Measurements from ENCODE around the gene KLHDC8A. TPM values are rescaled to one million over a fixed set of nuclear protein-coding genes. Genes with fewer than 3 reads are reported as not detected.
"Not testable (repeated sequence)": the region's sequence is repeated elsewhere in the genome, so short reads cannot be mapped to it uniquely, and the experiment has no call there.

The KLHDC8A gene
- total RNA-seq, 1 donor from 2014 or later: 0.12 TPM

GRCh38 chr1:205392650-205393049 lies 35.9 kb upstream of the KLHDC8A start:
- no peak for TF ChIP-seq CTCF (IDR thresholded peaks at IDR 0.05)
- H3K9me3 Mint-ChIP-seq (ENCODE audit: low read depth): no peaks in the 10 kb centered on the region
- H3K27ac Mint-ChIP-seq (ENCODE audit: unreplicated experiment): no peak overlapping the region
- H3K36me3 Mint-ChIP-seq (ENCODE audit: low read depth): no peaks in the 10 kb centered on the region
- H3K4me3 Mint-ChIP-seq (ENCODE audit: unreplicated experiment): no peak overlapping the region
- H3K4me1 Mint-ChIP-seq (ENCODE audit: low read depth): peaks cover 7% of the 10 kb centered on the region
- peaks cover 19% of the 10 kb centered on the region for H3K27me3 Mint-ChIP-seq (ENCODE audit: low read depth)
- no peak for DNase-seq (ENCODE audit: low spot score)

DNA sequence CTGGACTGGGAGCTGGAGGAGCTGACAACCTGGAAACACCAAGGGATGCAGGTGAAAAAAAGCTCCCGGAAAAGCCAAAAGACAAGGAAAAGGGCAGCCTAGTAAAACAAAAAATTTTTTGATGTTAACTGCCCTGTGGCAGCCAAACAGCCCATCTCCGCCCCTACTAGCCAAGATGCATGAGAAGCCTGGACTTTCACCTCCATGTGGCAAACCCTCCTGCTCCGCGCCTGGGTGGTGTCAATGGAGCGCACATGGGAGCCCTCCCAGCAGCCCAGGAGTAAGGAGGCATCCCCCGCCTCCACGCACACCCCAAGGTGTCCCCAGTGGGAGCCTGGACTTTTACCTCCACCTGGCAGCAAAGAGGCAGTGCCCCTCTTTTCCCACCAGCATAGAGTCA lies 34.7 kb upstream of the KLHDC8A start:
- Mint-ChIP-seq H3K4me1 (ENCODE audit: low read depth) (peaks cover 7% of the 10 kb centered on the region), H3K27me3 (ENCODE audit: low read depth) (peaks cover 11% of the 10 kb centered on the region), H3K36me3 (ENCODE audit: low read depth) (no peaks in the 10 kb centered on the region), H3K9me3 (ENCODE audit: low read depth) (no peaks in the 10 kb centered on the region), H3K4me3 (ENCODE audit: unreplicated experiment) (no peak overlapping the region), H3K27ac (ENCODE audit: unreplicated experiment) (no peak overlapping the region)
- no peak for DNase-seq (ENCODE audit: low spot score)
- TF ChIP-seq CTCF (IDR thresholded peaks at IDR 0.05): no peak

GRCh38 chr1:205387845-205388244 lies 31.1 kb upstream of the KLHDC8A start:
- TF ChIP-seq CTCF (IDR thresholded peaks at IDR 0.05): no peak
- Mint-ChIP-seq H3K4me3 (ENCODE audit: unreplicated experiment) (no peak overlapping the region), H3K36me3 (ENCODE audit: low read depth) (no peaks in the 10 kb centered on the region), H3K9me3 (ENCODE audit: low read depth) (no peaks in the 10 kb centered on the region), H3K27ac (ENCODE audit: unreplicated experiment) (no peak overlapping the region), H3K4me1 (ENCODE audit: low read depth) (peaks cover 18% of the 10 kb centered on the region), H3K27me3 (ENCODE audit: low read depth) (peaks cover 7% of the 10 kb centered on the region)
- DNase-seq (ENCODE audit: low spot score): no peak

DNA sequence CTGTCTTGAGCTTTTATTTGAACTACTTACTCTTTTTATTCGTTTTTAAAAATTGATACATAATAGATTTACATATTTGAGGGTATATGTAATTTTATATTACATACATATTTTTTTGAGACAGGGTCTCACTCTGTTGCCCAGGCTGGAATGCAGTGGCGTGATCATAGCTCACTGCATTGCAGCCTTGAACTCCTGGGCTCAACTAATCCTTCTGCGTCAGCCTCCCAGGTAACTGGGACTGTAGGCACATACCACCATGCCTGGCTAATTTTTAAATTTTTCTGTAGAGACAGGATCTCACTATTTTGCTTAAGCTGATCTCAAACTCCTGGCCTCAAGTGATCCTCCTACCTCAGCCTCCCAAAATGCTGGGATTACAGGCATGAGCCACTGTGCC lies 26.3 kb upstream of the KLHDC8A start:
- H3K27me3 Mint-ChIP-seq (ENCODE audit: low read depth); H3K27ac Mint-ChIP-seq (ENCODE audit: unreplicated experiment); H3K4me3 Mint-ChIP-seq (ENCODE audit: unreplicated experiment); H3K36me3 Mint-ChIP-seq (ENCODE audit: low read depth); DNase-seq (ENCODE audit: low spot score); H3K9me3 Mint-ChIP-seq (ENCODE audit: low read depth): not testable (repeated sequence)
- peaks cover 14% of the 10 kb centered on the region for H3K4me1 Mint-ChIP-seq (ENCODE audit: low read depth)

DNA sequence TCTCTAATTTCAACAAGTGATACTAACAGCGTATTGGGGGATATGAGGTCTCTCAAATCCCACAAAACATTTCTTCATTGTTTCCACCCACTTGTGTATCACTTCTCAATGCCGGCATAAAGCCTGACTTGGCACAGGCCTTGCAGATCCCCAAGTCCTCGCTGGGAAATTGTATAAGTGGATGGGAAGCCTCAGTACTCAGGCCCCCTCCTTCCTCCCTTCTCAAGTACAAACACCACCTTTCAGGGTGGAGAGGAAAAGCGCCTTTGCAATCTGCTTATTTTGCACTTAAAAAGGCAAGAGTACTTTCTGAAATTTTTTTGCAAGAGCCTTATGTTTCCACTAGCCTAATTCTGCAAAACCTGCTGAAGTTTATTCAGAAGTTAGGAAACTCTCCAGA lies 25.8 kb upstream of the KLHDC8A start:
- no peak for TF ChIP-seq CTCF (IDR thresholded peaks at IDR 0.05)
- DNase-seq (ENCODE audit: low spot score): no peak
- H3K4me1 Mint-ChIP-seq (ENCODE audit: low read depth): peaks cover 14% of the 10 kb centered on the region
- no peaks in the 10 kb centered on the region for H3K27me3 Mint-ChIP-seq (ENCODE audit: low read depth)
- no peaks in the 10 kb centered on the region for H3K9me3 Mint-ChIP-seq (ENCODE audit: low read depth)
- H3K27ac Mint-ChIP-seq (ENCODE audit: unreplicated experiment): no peak overlapping the region
- no peak overlapping the region for H3K4me3 Mint-ChIP-seq (ENCODE audit: unreplicated experiment)
- no peaks in the 10 kb centered on the region for H3K36me3 Mint-ChIP-seq (ENCODE audit: low read depth)

GRCh38 chr1:205381305-205381704 lies 24.6 kb upstream of the KLHDC8A start:
- Mint-ChIP-seq H3K9me3 (ENCODE audit: low read depth) (no peaks in the 10 kb centered on the region), H3K36me3 (ENCODE audit: low read depth) (no peaks in the 10 kb centered on the region), H3K4me1 (ENCODE audit: low read depth) (peaks cover 23% of the 10 kb centered on the region), H3K4me3 (ENCODE audit: unreplicated experiment) (no peak overlapping the region), H3K27me3 (ENCODE audit: low read depth) (no peaks in the 10 kb centered on the region), H3K27ac (ENCODE audit: unreplicated experiment) (no peak overlapping the region)
- TF ChIP-seq CTCF (IDR thresholded peaks at IDR 0.05): no peak
- no peak for DNase-seq (ENCODE audit: low spot score)

Measured in chondrocyte (in vitro differentiated cells).